DOHH2 (cell line): ENCODE results near the gene ACKR3.

Experiments used
- EZH2phosphoT487 ChIP-seq: fragments of 200-600 bp; sonication (generic); IDR thresholded peaks from 2 replicates; pipeline ENCODE4 v1.6.1; 2017; ENCODE audit warnings: borderline replicate concordance, mild to moderate bottlenecking, antibody characterized with exemption, low read length, moderate library complexity, mixed read lengths
- TF ChIP-seq, protein P1 (sequence below): fragments of 200-600 bp; sonication (generic); IDR thresholded peaks from one replicate; pipeline ENCODE4 v1.5.1; 2014; ENCODE audit warnings: antibody characterized with exemption, mild to moderate bottlenecking, low read depth, low read length; ENCODE audit not compliant: poor library complexity, severe bottlenecking

DNA sequence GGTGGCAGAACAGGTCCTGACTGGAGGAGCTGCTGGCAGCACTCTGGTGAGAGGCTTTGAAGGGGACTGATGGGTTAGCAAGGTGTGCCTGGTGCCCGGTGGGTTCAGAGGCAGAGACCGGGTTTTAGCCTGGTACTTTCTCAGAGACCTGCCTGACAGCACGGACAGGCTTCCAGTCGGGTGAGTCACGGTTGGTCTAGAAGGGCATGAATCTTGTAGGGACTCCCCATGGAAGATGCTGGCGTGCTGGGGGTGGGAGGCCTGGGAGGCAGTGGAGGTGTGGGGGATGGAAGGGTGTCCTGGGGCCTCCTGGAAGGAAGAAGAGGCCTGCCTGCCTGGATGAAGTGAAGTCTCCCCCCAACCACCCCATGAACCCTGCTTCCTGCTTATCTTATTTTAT is 52.6 kb downstream of the ACKR3 start:
- TF ChIP-seq, protein P1, sequence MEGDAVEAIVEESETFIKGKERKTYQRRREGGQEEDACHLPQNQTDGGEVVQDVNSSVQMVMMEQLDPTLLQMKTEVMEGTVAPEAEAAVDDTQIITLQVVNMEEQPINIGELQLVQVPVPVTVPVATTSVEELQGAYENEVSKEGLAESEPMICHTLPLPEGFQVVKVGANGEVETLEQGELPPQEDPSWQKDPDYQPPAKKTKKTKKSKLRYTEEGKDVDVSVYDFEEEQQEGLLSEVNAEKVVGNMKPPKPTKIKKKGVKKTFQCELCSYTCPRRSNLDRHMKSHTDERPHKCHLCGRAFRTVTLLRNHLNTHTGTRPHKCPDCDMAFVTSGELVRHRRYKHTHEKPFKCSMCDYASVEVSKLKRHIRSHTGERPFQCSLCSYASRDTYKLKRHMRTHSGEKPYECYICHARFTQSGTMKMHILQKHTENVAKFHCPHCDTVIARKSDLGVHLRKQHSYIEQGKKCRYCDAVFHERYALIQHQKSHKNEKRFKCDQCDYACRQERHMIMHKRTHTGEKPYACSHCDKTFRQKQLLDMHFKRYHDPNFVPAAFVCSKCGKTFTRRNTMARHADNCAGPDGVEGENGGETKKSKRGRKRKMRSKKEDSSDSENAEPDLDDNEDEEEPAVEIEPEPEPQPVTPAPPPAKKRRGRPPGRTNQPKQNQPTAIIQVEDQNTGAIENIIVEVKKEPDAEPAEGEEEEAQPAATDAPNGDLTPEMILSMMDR = no peak
- no peak for TF ChIP-seq EZH2phosphoT487
